HG02798 (cell line): Measurements from ENCODE around the gene AJM1.

Experiments used
- ATAC-seq: cut with Tn5 transposase; IDR thresholded peaks from one replicate; pipeline ENCODE4 v1.9.1; 2021; ENCODE audit warnings: mild to moderate bottlenecking; ENCODE audit not compliant: unreplicated experiment, poor library complexity

The AJM1 gene

DNA sequence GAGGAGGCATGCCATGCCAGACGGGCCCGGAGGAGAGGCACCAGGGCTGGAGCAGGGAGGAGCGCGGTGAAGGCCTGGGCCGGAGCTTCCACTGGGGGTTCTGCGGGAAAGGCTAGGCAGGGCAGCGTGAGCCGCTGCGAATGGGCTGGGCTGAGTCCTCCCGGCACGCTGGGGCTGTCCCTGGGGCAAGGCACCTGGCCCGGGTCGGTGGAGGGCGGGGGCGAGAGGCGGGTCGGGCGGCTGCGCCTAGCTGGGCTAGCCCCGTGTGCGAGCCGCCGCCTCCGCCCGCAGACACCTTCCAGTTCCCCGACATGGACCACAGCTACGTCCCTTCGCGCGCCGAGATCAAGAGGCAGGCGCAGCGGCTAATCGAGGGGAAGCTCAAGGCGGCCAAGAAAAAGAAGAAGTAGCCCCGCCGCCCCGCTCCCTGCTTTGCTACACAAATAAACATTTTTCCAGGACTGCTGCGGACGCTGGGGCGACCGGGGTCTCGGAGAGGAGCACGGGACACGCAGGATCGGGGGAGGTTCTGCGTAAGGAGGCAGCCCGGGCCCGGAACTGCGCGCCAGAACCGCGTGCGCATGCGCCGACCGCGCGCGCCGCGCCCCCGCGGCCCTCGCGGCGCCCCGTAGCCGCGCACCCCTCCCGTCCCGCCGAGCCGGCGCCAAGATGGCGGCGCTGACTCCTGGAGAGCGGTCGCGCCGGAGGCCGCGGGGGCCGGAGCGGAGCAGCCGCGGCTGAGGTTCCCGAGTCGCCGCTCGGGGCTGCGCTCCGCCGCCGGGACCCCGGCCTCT lies 34.8 kb upstream of the AJM1 start, which contains the start of gene RABL6:
RABL6 (plus strand) TSS at position 668 of the 794 bp plus-strand sequence. CDS start 249 bp downstream, outside the sequence.
- peak; percentile 82 for ATAC-seq

DNA sequence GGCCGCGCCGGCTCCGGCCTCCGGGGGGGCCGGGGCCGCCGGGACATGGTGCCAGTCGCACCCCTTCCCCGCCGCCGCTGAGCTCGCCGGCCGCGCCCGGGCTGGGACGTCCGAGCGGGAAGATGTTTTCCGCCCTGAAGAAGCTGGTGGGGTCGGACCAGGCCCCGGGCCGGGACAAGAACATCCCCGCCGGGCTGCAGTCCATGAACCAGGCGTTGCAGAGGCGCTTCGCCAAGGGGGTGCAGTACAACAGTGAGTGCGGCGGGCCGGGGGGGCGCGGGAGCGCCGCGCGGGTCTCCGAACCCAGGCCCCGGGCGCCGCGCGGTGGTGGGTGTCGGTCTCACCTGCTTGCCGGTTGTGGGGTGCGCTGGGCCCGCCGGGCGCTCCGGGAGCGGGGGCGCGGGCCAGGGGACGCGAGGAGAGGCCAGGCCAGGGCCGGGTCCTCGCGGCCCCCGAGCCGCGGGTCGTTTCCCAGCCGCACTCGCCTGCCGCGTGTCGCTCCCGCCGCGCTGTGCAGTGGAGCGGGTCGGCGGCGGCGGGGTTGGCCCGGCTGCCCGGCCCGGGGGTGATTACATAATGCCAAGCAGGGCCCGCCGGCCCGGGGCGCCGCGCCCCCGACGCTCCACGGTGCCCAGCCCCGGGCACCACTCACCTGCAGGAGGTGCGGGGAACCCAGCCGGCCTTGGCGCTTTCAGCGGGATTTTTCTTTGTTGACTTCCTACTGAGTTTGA lies 34.0 kb upstream of the AJM1 start:
- peak; percentile 29 for ATAC-seq

DNA sequence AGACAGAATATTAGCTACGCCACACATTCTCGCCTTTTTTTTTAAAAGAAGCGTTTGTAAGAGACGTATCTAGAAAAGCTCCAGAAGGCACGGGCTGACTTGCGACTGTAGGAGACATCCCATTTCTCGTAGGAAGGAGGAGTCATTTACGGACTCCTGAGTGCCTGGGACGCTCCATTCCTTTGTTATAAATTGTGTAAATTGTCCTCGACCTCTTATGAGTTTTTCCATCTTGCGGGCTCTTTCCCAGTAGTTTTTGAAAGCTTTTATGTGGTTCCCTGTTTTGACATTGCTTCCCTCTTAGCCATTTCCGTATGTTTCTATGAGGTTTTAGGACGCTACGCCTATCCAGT lies 33.5 kb upstream of the AJM1 start:
- ATAC-seq: no peak

DNA sequence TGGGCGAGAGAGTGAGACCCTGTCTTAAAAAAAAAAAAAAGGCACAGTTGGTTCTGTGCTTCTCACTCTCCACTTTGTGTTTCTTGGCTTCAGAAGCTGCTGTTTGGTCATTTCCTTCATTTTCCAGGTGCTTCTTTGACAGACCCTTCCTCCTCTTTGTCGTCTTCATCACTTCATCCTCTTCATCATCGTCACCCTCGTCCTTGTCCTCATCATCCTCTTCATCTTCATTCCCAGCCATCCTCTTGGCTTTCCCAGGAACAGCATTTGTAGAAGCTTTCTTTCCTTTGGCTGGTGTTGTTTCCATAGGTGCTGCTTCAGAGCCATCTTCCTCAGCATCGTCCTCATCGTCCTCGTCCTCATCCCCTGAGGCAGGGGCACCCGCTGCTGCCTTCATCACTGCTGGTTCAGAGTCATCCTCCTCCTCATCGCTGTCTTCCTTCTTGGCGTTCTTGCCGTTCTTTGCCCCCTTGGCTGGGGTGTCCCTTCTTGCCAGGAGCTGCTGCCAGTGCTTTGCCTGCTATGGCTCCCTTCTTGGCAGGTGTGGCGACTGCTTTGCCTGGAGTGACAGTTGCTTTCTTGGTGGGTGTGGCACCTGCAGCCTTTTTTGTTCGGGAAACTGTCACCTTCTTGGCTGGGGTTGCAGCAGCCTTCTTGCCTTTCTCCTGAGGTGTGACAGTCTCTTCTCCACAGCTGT lies 27.4 kb upstream of the AJM1 start:
- no peak for ATAC-seq

DNA sequence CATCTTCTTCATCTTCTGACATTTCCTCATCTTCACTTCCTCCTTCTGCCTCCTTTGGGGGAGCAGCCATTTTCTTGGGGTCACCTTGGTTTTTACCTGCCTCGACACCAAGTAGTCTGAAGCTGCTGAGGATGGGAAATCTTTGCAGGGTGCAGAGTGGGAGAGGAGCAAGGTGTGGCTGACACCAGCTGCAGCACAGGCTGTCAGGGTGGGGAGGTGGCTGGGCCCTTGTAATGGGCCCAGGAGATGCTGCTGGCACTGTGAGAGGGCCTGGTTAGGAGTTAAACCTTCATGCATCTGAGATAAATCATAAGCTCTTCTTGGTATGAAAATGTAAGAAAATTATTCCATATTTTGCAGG lies 26.9 kb upstream of the AJM1 start:
- no peak for ATAC-seq

DNA sequence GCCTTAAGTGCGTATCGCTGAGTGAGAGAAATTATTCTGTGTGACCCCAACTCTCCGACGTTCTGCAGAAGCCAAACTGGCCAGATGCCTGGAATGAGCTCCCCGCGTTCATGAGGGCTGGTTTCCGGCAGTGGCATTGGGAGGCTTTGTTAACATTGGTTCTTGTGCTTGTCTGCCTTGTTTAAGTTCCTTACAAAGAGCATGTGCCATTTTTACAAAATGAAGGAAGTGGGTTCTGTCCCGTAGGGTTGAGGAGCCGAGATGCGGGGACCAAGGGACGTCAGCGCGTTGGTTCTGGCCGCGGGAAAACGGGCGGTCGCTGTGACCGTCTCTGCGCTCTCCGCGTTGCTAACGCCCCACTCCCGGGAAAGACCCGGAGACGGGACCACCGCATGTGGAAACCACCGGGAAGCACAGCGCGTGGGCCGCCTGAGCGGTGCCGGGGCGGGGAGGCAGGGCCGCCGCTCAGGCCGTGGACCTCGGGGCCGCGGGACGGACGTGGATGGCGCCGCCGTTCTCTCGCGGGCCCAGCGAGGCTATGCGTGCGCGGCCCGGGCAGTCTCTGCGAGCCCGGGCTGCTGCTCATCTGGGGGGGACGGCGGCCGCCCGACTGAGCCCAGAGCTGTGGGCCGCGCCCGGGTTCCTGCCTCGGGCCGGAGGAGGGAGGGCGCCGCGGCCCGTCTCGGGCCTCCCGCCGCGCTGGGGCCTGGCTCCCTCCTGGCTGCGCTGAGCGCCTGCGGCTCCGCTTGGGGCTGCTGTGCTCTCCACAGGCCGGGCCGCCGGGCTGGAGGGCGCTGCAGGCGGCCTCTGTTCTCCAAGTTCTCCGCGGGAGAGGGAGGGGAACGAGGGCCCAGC lies 21.1 kb upstream of the AJM1 start:
- ATAC-seq: no peak

DNA sequence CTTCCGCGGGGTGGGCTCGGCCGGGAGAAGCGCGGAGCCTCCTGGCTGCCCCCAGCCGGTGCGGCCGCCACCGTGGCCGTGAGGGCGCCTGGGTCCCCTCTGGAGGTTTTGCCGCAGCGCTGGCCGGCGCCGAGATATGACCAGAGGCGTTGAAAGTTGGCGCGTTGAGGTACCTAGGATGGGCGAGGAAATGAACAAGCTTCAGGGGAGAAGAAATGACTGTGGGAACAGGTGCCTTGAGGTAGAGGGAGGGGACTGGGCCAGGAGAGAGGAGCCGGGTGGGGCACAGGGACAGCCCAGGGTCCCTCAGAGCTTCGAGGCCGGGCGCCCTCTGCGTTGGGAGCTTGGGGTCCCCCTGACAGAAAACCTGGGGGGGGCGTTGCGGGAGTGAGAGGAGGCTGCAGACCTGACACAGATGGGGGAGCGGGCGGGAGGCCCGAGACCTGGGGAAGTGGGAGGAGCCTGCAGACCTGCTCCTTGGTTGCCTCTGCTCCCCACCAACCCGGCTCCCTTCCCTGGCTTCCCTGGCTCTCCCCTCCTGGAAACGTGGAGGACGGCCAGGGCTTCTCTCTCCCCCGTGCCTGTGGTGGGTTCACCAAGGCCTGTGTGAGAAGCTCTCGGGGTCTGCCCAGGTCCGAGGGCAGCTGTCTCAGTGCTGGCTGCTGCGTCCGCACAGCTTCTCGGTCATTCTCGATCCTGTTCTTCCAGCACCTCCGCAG lies 20.3 kb upstream of the AJM1 start:
- ATAC-seq: no peak

DNA sequence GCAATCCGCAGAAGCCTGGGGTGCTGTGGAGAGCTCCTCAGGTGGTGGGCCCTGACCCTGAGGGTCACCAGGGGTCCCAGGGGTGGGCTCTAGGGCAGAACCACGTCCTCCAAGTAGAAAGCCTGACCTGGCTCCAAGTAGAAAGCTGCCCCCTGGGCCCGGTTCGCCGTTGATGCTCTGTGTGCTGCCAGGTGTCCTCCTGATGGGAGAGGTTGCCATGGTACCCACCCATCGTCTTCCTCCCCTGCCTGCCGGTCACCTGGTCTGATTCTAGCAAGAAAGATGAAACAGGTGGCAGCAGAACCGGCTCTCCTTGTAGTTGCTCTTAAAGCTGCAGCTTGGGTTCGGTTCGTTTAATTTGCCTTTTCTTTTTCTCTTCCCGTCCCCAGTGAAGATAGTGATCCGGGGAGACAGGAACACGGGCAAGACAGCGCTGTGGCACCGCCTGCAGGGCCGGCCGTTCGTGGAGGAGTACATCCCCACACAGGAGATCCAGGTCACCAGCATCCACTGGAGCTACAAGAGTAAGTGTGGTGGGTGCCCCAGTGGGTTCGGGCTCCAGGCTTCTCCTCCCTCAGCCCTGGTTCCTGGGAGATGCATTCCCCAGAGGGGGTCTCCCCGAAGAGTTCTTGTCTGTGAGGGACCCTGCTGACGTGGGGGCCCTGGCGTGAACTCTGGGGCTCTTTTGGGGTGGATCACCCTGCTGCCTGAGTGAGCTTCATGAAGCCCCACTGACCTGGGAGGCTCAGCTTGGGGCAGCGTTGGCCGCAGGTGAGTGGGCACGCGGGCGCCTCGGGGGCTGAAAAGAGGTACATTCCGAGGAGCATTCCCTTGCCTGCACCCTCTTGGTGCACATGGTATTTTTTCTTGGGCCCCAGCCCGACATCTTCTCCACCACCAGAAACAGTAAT lies 18.9 kb upstream of the AJM1 start:
- no peak for ATAC-seq

DNA sequence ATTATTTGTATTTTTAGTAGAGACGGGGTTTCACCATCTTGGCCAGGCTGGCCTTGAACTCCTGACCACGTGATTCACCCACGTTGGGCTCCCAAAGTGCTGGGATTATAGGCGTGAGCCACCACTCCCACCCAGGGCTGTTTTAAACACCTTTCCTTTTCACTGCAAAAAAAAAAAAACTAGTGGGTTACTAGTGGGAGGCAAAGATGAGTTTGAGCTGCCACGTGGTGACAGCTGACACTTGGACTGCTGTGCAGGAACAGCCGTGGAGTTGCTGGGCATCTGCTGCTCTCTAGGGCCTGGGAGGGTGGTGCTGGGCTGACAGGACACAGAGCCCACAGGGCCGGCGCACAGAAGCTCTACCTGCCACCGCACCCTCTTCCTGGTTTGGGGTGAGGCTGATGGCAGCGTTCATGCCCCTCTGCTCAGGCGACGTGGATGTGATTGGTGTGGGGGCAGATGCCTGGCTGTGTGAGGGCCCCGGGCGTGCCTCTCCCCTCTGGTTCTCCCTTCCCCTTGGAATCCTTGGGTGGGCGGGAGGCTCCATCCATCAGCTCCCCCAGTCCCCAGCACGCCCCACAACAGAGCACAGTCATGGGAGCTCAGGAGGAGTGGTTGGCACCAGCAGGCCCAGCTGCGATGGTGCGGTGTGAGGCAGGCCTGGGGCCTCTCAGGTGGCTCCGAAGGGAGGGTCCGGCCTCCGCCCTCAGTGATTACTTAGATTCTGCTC lies 17.6 kb upstream of the AJM1 start:
- no peak for ATAC-seq

DNA sequence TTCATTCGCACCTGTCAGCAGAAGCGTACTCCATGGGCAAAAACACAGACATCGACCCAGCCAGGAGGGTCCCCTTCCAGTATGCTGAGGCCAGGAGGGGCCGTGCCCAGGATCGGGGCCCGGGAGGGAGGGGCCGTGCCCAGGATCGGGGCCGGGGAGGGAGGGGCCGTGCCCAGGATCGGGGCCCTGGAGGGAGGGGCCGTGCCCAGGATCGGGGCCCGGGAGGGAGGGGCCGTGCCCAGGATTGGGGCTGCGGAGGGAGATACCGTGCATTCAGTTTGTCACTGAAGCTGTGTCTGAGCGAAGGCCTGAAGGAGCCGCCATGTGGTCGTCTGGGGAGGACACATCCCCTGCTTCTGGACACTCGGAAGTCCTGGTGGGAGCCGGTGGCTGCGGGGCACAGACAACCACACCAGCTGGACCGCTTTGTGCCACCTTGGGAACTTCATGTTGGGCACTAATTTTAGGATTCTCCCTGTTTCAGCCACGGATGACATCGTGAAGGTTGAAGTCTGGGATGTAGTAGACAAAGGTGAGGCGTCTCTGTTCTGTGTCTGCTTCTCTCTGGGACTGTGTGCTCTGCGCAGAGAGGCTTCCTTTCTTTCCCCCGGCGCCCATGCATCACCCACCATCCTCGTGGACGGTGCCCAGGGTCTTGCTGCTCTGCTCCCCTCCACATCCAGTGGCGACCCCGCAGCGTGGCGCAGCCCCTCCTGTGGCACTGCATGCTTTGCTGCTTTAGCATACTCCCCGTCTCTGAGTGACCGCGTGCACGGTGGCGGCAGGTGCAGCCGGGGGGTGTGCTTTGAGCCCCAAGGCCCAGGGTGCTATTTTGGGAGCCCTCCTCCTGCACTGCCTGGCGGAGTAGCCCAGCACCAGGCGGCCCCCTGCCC lies 16.7 kb upstream of the AJM1 start:
- no peak for ATAC-seq

DNA sequence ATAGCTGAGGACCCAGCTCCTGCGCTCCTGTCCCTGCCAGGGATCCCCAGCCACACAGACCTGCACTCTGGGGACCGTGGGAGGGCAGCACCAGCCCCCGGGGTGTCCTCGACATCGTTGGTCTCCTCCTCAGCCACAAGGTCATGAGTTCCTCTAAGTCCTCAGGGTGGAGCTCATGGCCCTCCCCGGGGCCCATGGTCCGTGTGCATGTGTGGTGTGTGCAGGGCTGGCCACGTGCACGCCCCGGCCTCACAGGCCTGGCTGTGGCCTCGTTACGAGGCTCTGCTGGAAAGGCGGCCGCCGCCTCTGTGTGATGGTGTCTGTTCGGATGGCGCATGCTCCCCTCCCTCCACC lies 16.1 kb upstream of the AJM1 start:
- no peak for ATAC-seq

DNA sequence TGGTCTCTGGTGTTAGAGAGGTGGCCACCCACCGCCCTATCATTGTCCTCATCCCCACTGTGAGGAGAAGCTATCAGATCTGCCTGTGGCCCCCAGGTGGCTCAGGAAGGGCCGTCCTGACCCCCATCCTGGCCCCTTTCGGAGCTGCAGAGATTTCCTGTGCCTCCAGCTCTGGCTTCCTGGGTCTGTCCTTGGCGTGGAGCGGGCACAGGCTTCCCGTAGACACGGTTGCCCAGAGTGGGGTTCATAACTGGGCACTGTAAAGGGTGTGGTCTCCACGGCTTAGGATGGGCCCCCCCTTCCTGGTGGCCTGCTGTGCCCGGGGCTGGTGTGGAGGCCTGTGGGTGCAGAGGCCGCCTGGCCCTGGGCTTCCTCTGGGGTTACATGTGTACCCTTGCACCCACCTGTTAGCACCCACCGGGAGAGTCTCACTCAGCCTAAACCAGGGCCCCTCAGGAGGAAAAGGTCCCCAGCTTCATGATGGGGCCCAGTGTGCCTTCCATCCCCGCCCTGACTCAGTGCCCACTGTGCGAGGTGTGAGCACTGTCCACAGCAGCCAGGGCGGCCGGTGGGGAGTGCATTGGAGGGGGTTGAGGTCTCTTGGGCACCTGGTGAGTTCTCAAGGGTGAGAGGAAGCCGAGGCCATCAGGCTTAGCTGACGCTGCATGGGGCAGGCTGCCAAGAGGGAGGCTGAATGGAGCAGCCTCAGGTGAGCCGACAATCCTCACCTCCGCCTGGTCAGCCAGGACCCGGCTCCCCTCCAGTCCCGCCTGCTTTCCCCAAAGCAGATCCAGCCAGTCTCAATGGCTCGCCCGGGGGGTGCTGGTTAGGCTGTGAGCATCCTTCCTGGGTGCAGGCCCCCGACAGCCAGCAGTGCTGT lies 15.3 kb upstream of the AJM1 start:
- no peak for ATAC-seq

DNA sequence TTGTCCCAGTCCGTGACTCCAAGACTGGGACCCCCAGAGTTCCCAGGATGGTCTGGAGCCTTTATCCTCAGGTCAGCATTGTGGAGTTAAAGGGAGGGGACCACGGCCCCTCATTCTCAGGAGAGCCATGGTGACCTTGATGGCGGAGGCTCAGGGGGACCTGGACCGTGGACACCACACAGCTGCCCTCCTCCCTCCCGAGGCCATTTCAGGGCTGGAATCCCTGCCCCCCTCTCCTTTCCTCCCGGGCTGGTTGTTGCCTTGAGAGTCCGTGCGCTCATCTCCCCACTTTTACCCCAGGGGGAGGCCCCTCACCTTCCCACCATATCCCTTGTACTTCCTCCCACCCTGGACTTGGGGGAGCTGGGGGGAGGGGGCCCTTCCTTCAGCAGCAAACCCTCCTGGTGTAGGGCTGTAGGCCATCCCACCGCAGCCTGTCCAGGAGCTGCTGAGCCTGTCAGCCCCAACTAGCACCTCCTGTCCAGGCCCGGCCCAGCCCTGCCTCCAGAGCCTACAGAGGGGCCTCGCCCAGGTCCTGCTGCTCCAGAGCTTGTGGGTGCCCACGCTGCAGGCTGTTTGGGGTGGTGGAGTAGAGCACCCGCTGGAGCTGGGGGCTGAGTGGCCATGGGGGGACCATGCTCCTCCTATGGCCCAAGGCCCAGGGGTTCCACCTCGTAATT lies 14.3 kb upstream of the AJM1 start:
- ATAC-seq: no peak

DNA sequence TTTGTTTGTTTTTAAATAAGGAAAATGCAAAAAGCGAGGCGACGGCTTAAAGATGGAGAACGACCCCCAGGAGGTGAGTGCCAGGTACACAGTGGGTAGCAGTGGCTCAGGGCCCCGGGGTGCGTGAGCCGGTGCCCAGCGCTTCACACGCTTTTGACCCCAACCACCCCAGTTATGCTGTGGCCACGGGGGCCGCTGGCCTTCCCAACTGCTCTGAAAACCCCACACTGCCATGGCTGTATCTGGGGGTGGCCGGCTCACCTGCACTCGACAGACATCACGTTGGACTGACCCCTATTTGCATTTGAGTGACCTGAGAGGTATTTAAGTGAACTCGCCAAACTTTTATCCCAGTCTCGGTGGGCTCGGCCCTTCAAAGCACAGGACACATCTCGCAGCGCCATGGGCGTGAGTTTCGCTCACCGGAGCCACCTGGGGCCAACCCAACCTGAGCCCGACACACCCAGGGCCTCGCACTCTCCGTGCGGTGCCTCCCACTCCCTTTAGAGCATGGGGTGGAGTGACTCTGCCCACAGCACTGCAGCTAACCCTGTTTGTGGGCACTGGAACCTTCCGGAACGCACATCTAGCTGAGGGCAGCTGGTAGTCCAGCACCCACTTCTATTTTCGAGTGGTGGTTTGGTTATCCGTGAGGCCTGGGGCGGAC lies 13.7 kb upstream of the AJM1 start:
- no peak for ATAC-seq

DNA sequence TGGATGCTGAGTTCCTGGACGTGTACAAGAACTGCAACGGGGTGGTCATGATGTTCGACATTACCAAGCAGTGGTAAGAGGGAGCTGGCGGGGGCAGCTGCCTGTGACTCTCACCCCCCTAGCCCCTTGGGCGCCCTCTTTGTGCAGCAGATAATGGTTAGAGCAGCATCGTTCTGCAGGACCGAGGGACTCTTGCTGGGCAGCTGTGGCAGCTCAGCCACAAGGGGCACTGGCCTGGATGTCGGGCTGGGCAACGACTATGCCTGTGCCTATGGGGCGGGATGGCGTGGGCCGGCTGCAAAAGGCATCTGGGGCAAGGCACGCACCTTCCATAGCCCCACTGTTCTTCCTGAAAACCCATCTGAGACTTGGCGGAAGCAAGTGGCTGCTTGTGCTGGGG lies 12.9 kb upstream of the AJM1 start:
- no peak for ATAC-seq
